8988T (cell line): ENCODE results near the gene TCERG1.

ENCODE experiments used
- DNase-seq: peaks from one replicate; pipeline ENCODE4 v3.0.0; 2011

Gene TCERG1

GRCh38 chr5:146446861-146447733, at the start of gene TCERG1:
Gene TCERG1, plus strand, starts transcription at chr5:146447333. Its CDS starts 17 bp downstream, at chr5:146447350.
- DNase-seq, result peak; percentile 35

GRCh38 chr5:146398826-146399225, 48.3 kb upstream of the TCERG1 start:
- no peak for DNase-seq

- no peak for DNase-seq
These were observed 47.7 kb upstream of the TCERG1 start for GRCh38 chr5:146399481-146399880.

GRCh38 chr5:146400201-146400600, 46.9 kb upstream of the TCERG1 start:
- DNase-seq, result no peak

- no peak for DNase-seq
These were observed 46.1 kb upstream of the TCERG1 start for GRCh38 chr5:146401021-146401420.

GRCh38 chr5:146402949-146403348, 44.2 kb upstream of the TCERG1 start:
- DNase-seq, result no peak

GRCh38 chr5:146409054-146409671, 38.0 kb upstream of the TCERG1 start:
- DNase-seq, result no peak

- DNase-seq, result no peak
These were observed 36.9 kb upstream of the TCERG1 start for GRCh38 chr5:146410272-146410671.

- no peak for DNase-seq
These were observed 27.4 kb upstream of the TCERG1 start for GRCh38 chr5:146419696-146420095.

- no peak for DNase-seq
These were observed 22.1 kb upstream of the TCERG1 start for GRCh38 chr5:146425023-146425422.

- DNase-seq, result no peak
These were observed 20.8 kb upstream of the TCERG1 start for GRCh38 chr5:146426305-146426704.

GRCh38 chr5:146426853-146427618, 20.1 kb upstream of the TCERG1 start:
- DNase-seq, result peak; percentile 25

- no peak for DNase-seq
These were observed 19.5 kb upstream of the TCERG1 start for GRCh38 chr5:146427619-146427997.

- DNase-seq, result no peak
These were observed 18.5 kb upstream of the TCERG1 start for GRCh38 chr5:146428658-146429057.

GRCh38 chr5:146440353-146440752, 6.8 kb upstream of the TCERG1 start:
- DNase-seq, result no peak

GRCh38 chr5:146440870-146441495, 6.2 kb upstream of the TCERG1 start:
- DNase-seq, result no peak

GRCh38 chr5:146441896-146442295, 5.2 kb upstream of the TCERG1 start:
- no peak for DNase-seq

GRCh38 chr5:146447734-146448380, 724 bp downstream of the TCERG1 start:
- no peak for DNase-seq

GRCh38 chr5:146448783-146449519, 1.8 kb downstream of the TCERG1 start:
- no peak for DNase-seq

GRCh38 chr5:146450002-146450401, 2.9 kb downstream of the TCERG1 start:
- DNase-seq, result no peak

- no peak for DNase-seq
These were observed 4.3 kb downstream of the TCERG1 start for GRCh38 chr5:146451411-146451810.

GRCh38 chr5:146457431-146457830, 10.3 kb downstream of the TCERG1 start:
- no peak for DNase-seq
